HepG2 (cell line): Measurements from ENCODE around the gene ARL3. TPM values are rescaled to one million over a fixed set of nuclear protein-coding genes. Genes with fewer than 3 reads are reported as not detected.
A peak's percentile ranks its signal among the peaks of the same experiment; 100 is the strongest.

Experiments
- ATF2 ChIP-seq: sonication (generic); formaldehyde crosslinking; IDR thresholded peaks from 2 replicates; pipeline ENCODE4 v1.4.0; 2020; ENCODE audit warnings: missing genetic modification reagents
- BCL3 ChIP-seq: sonication (generic); formaldehyde crosslinking; IDR thresholded peaks from 2 replicates; pipeline ENCODE4 v1.5.1; 2020; ENCODE audit warnings: mild to moderate bottlenecking, missing genetic modification reagents, moderate library complexity
- CSRNP2 ChIP-seq: sonication (generic); formaldehyde crosslinking; conservative IDR thresholded peaks from 2 replicates; pipeline ENCODE4 v1.8.0; 2022; ENCODE audit warnings: low read depth, missing genetic modification reagents
- EP300 ChIP-seq, 3 experiments: sonication (generic) in 1 of 3; formaldehyde crosslinking in 1 of 3; IDR thresholded peaks; 2 replicates each; pipeline versions ENCODE4 v1.5.1 to v1.6.1; 2011 to 2020; ENCODE audit warnings: low read depth in 2 of 3, low read length in 2 of 3, borderline replicate concordance in 1 of 3, improper control_type of control experiment in 1 of 3, mild to moderate bottlenecking in 1 of 3, missing genetic modification reagents in 1 of 3, moderate library complexity in 1 of 3
- GATAD2A ChIP-seq: IDR thresholded peaks from 2 replicates; pipeline ENCODE4 v1.6.1; 2016
- GLMP ChIP-seq: sonication (generic); formaldehyde crosslinking; IDR thresholded peaks from 2 replicates; pipeline ENCODE4 v1.9.0; 2021; ENCODE audit warnings: missing genetic modification reagents, mild to moderate bottlenecking, borderline replicate concordance
- HMG20A ChIP-seq: IDR thresholded peaks from 2 replicates; pipeline ENCODE4 v1.6.1; 2016; ENCODE audit warnings: borderline replicate concordance
- HMGA1 ChIP-seq: sonication (generic); formaldehyde crosslinking; conservative IDR thresholded peaks from 2 replicates; pipeline ENCODE4 v1.4.0; 2020; ENCODE audit warnings: missing genetic modification reagents
- HNRNPH1 ChIP-seq: fragments of 200-400 bp; formaldehyde crosslinking; optimal IDR thresholded peaks from 2 replicates; pipeline ENCODE3; 2017; ENCODE audit warnings: mild to moderate bottlenecking, low read depth, low read length
- MXI1 ChIP-seq: IDR thresholded peaks from 3 replicates; pipeline ENCODE4 v1.6.1; 2012; ENCODE audit warnings: low read depth, low read length, inconsistent platforms, borderline replicate concordance
- MZF1 ChIP-seq: sonication (generic); formaldehyde crosslinking; IDR thresholded peaks from 2 replicates; pipeline ENCODE4 v1.8.1; 2023; ENCODE audit warnings: mild to moderate bottlenecking, missing genetic modification reagents, borderline replicate concordance
- NR2F1 ChIP-seq, 2 experiments: fragments of 450-650 bp in 1 of 2; formaldehyde crosslinking in 1 of 2; IDR thresholded peaks; 2 replicates each; pipeline versions ENCODE4 v1.5.0 to v1.6.1; 2016 to 2020; ENCODE audit warnings: mild to moderate bottlenecking in 1 of 2, missing compliant biosample characterization in 1 of 2, missing genetic modification reagents in 1 of 2, moderate library complexity in 1 of 2
- RBAK ChIP-seq: sonication (generic); formaldehyde crosslinking; IDR thresholded peaks from 2 replicates; pipeline ENCODE4 v1.5.1; 2020; ENCODE audit warnings: mild to moderate bottlenecking, missing genetic modification reagents
- RFX1 ChIP-seq: fragments of 450-650 bp; IDR thresholded peaks from 2 replicates; pipeline ENCODE4 v1.6.1; 2017
- TP53 ChIP-seq: sonication (generic); formaldehyde crosslinking; conservative IDR thresholded peaks from 2 replicates; pipeline ENCODE4 v1.4.0; 2020; ENCODE audit warnings: missing genetic modification reagents
- ZBTB10 ChIP-seq: sonication (generic); formaldehyde crosslinking; IDR thresholded peaks from 2 replicates; pipeline ENCODE4 v1.4.0; 2020; ENCODE audit warnings: missing genetic modification reagents, borderline replicate concordance
- ZNF382 ChIP-seq: sonication (generic); formaldehyde crosslinking; IDR thresholded peaks from 2 replicates; pipeline ENCODE4 v1.5.0; 2020; ENCODE audit warnings: missing genetic modification reagents, mild to moderate bottlenecking, borderline replicate concordance
- ZNF414 ChIP-seq: sonication (generic); formaldehyde crosslinking; IDR thresholded peaks from 2 replicates; pipeline ENCODE4 v1.5.0; 2020; ENCODE audit warnings: missing genetic modification reagents
- ZNF44 ChIP-seq: sonication (generic); formaldehyde crosslinking; IDR thresholded peaks from 2 replicates; pipeline ENCODE4 v1.5.1; 2020; ENCODE audit warnings: mild to moderate bottlenecking, missing genetic modification reagents
- ZNF547 ChIP-seq: sonication (generic); formaldehyde crosslinking; IDR thresholded peaks from 2 replicates; pipeline ENCODE4 v1.5.1; 2020; ENCODE audit warnings: mild to moderate bottlenecking, missing genetic modification reagents
- polyA plus RNA-seq, 8 experiments: library from polyadenylated mRNA; depleted of rRNA in 3 of 8; stranded (reverse) in 7 of 8; unstranded in 1 of 8; fragments of >200 nt; fragmentation: Illumina TruSeq in 4 of 8; extraction: Trizol in 4 of 8; gene quantifications; 2 replicates each; pipeline versions ENCODE4 v1.2.1 to v1.2.3, GENCODE V29; 2011 to 2016; ENCODE audit warnings: low read depth in 4 of 8, missing spikeins in 1 of 8, mixed read lengths in 1 of 8; ENCODE audit not compliant: insufficient read depth in 1 of 8
- total RNA-seq, 5 experiments: library from RNA; depleted of rRNA; stranded (reverse); fragments of >200 nt; fragmentation: Illumina TruSeq; extraction: Trizol; gene quantifications; 2 replicates each; pipeline ENCODE4 v1.2.3, GENCODE V29; 2016; ENCODE audit warnings: low read depth in 1 of 5

The ARL3 gene
- total and polyA plus RNA-seq, 2 of the 13 experiments (the other 11 are each of a cell fraction or from before 2014, with no cell fraction given), result 5.2 to 6.6 TPM

GRCh38 chr10:102645388-102645740, 68.8 kb downstream of the ARL3 start (continued):
- TF ChIP-seq ZNF382 (no peak), ZNF414 (CRISPR knock-in tag) (0 out of 2 replicates have a peak, but pooled peaks have one; percentile 17), ZNF44 (CRISPR knock-in tag) (no peak), HMGA1 (CRISPR knock-in tag) (no peak), ATF2 (no peak), MZF1 (CRISPR knock-in tag) (0 out of 2 replicates have a peak, but pooled peaks have one; percentile 53), MXI1 (peak; percentile 64; the same call in 1 of the 3 replicates), ZBTB10 (CRISPR knock-in tag) (0 out of 2 replicates have a peak, but pooled peaks have one; percentile 44), HNRNPH1 (peak; percentile 20), GATAD2A (CRISPR knock-in tag) (no peak; the same call in 1 of the 2 replicates), TP53 (CRISPR knock-in tag) (0 out of 2 replicates have a peak, but pooled peaks have one; percentile 40), BCL3 (no peak), RBAK (no peak), NR2F1 (CRISPR knock-in tag; IDR thresholded peaks at IDR 0.05) (0 out of 4 replicates have a peak, but pooled peaks of 1 of the 2 experiments have one; percentile 36), RFX1 (no peak), HMG20A (no peak), EP300 (IDR thresholded peaks at IDR 0.05; ENCODE audit: low read depth in 2 of 2, low read length in 2 of 2) (no peak), EP300 (CRISPR knock-in tag; IDR thresholded peaks at IDR 0.05; ENCODE audit: borderline replicate concordance) (no peak), ZNF547 (CRISPR knock-in tag) (no peak), GLMP (CRISPR knock-in tag) (no peak), CSRNP2 (CRISPR knock-in tag) (no peak)
